ENCODE results near the gene CAMK4. TPM values are rescaled to one million over a fixed set of nuclear protein-coding genes. Genes with fewer than 3 reads are reported as not detected.
"Not testable (repeated sequence)": the region's sequence is repeated elsewhere in the genome, so short reads cannot be mapped to it uniquely, and the experiment has no call there.

Gene CAMK4
- total RNA-seq, 1 experiment from 2014 or later = 14.4 TPM

GRCh38 chr5:111256128-111256527 is 31.9 kb downstream of the CAMK4 start:
- no peak for DNase-seq (ENCODE audit: low read depth)

GRCh38 chr5:111257610-111258009 is 33.4 kb downstream of the CAMK4 start:
- DNase-seq (ENCODE audit: low read depth) = not testable (repeated sequence)

- no peak for DNase-seq (ENCODE audit: low read depth)
Observed at GRCh38 chr5:111259636-111260035, 35.5 kb downstream of the CAMK4 start.

GRCh38 chr5:111261610-111262009 is 37.4 kb downstream of the CAMK4 start:
- peak; percentile 33 for DNase-seq (ENCODE audit: low read depth)

GRCh38 chr5:111262153-111262552 is 38.0 kb downstream of the CAMK4 start:
- no peak for DNase-seq (ENCODE audit: low read depth)

- DNase-seq (ENCODE audit: low read depth) = no peak
Observed at GRCh38 chr5:111262815-111263214, 38.6 kb downstream of the CAMK4 start.

- no peak for DNase-seq (ENCODE audit: low read depth)
Observed at GRCh38 chr5:111266491-111266890, 42.3 kb downstream of the CAMK4 start.

GRCh38 chr5:111268300-111268699 is 44.1 kb downstream of the CAMK4 start:
- no peak for DNase-seq (ENCODE audit: low read depth)

GRCh38 chr5:111271885-111272284 is 47.7 kb downstream of the CAMK4 start:
- DNase-seq (ENCODE audit: low read depth) = peak; percentile 53

- no peak for DNase-seq (ENCODE audit: low read depth)
Observed at GRCh38 chr5:111277061-111277460, 52.9 kb downstream of the CAMK4 start.

GRCh38 chr5:111278858-111279504 is 54.8 kb downstream of the CAMK4 start:
- peak; percentile 53 for DNase-seq (ENCODE audit: low read depth)

- DNase-seq (ENCODE audit: low read depth) = no peak
Observed at GRCh38 chr5:111280282-111280951, 56.2 kb downstream of the CAMK4 start.

- DNase-seq (ENCODE audit: low read depth) = no peak
Observed at GRCh38 chr5:111282798-111283197, 58.6 kb downstream of the CAMK4 start.

- no peak for DNase-seq (ENCODE audit: low read depth)
Observed at GRCh38 chr5:111284825-111285224, 60.6 kb downstream of the CAMK4 start.

- no peak for DNase-seq (ENCODE audit: low read depth)
Observed at GRCh38 chr5:111294551-111294950, 70.4 kb downstream of the CAMK4 start.

- no peak for DNase-seq (ENCODE audit: low read depth)
Observed at GRCh38 chr5:111295649-111296048, 71.5 kb downstream of the CAMK4 start.

GRCh38 chr5:111296570-111296969 is 72.4 kb downstream of the CAMK4 start:
- DNase-seq (ENCODE audit: low read depth) = no peak

GRCh38 chr5:111299067-111299481 is 74.9 kb downstream of the CAMK4 start:
- peak; percentile 57 for DNase-seq (ENCODE audit: low read depth)

- no peak for DNase-seq (ENCODE audit: low read depth)
Observed at GRCh38 chr5:111299831-111300432, 75.7 kb downstream of the CAMK4 start.

GRCh38 chr5:111301264-111301663 is 77.1 kb downstream of the CAMK4 start:
- DNase-seq (ENCODE audit: low read depth) = no peak

GRCh38 chr5:111302043-111302442 is 77.9 kb downstream of the CAMK4 start:
- DNase-seq (ENCODE audit: low read depth) = not testable (repeated sequence)

GRCh38 chr5:111308951-111309350 is 84.8 kb downstream of the CAMK4 start:
- DNase-seq (ENCODE audit: low read depth) = peak; percentile 23

- no peak for DNase-seq (ENCODE audit: low read depth)
Observed at GRCh38 chr5:111309384-111309783, 85.2 kb downstream of the CAMK4 start.
